ENCODE results near the gene NTHL1.

NTHL1 gene

DNA sequence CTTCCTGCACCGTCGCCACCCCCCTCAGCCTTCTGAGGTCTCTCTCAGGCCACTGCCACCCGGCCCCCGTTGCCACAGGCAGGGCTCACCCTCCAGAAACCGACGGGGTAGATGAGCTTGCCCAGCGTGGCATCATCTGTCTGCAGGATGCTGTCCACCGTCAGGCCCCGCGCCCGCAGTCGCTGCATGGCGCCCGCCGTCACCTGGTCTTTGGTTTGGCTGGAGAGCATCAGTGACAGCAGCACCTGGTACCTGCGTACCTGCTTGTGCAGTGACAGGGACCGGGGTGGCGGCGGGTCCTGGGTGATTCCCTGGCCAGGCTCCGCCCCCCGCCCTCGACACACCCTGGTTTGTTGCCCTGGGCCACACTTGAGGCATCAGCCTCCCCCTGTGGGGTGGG lies 3.1 kb downstream of the NTHL1 start:
- H2AK5ac ChIP-seq (ENCODE audit: low read length) = no peak overlapping the region

DNA sequence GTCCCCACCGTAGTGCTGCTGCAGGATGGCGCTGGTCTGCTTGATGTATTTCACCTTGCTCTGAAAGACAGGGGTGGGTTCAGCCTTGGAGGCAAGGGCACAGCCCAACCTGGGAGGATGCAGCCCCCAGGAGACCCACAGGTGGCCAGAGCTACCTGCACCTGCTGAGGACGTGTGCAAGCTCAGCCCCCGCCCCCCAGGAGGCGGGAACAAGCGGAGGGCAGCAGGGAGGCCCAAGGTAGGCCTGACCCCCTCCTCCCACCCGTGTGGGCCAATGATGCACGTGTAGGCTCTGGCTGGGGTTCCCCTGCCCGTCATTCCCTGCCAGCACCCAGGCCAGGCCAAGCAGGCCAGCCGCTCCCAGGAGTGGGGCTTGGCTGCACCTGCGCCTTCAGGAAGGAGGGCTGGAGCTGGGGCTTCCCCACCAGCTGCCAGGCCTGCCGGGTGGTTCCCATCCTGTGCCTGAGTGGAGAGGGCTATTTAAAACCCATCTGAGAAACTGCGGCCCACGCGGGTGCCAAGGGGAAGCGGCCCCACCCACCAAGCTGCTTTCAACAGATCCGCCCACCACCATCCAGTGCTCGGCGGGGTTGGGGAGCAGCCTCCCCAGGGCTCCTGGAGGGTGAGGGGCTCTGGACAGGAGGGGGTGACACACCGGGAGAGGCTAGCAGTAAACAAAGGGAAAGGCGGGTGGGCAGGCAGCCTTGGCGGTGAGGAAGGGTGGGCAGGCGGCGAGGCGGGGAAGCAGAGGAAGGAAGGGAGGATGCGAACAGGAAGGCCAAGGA lies 3.8 kb downstream of the NTHL1 start:
- H3K4ac ChIP-seq (ENCODE audit: low read depth, low read length) = no peak overlapping the region

More for the DNA sequence above, 3.1 kb downstream of the NTHL1 start:
- no peak for DNase-seq
- Histone ChIP-seq H3K18ac (ENCODE audit: low read length) (no peak overlapping the region), H3K27me3 (ENCODE audit: insufficient read depth, low read length) (no peaks in the 10 kb centered on the region), H2AFZ (ENCODE audit: insufficient read depth, low read length, poor library complexity) (no peak overlapping the region), H3K36me3 (ENCODE audit: control insufficient read depth in 1 of 2, insufficient read depth in 2 of 2, low read length in 2 of 2) (no peaks in the 10 kb centered on the region), H3K79me1 (ENCODE audit: low read length) (peaks cover 3% of the 10 kb centered on the region), H3K79me2 (ENCODE audit: control insufficient read depth, insufficient read depth, low read length, poor library complexity) (no peaks in the 10 kb centered on the region), H2BK12ac (ENCODE audit: low read length) (no peak overlapping the region), H4K91ac (ENCODE audit: low read depth, low read length) (no peak overlapping the region), H3K9ac (ENCODE audit: low read length) (no peak overlapping the region), H3K23ac (ENCODE audit: low read length) (no peak overlapping the region), H2BK5ac (ENCODE audit: low read depth, low read length, poor library complexity) (no peak overlapping the region), H3K4me1 (ENCODE audit: control insufficient read depth in 1 of 2, insufficient read depth in 2 of 2, low read length in 2 of 2) (peaks cover 11% of the 10 kb centered on the region in 2 experiments), H3K27ac (ENCODE audit: low read depth, low read length) (no peak overlapping the region), H4K12ac (ENCODE audit: low read depth, low read length) (no peak overlapping the region), H3K4ac (ENCODE audit: low read depth, low read length) (no peak overlapping the region), H4K8ac (ENCODE audit: low read depth, low read length) (no peak overlapping the region), H3K4me3 (ENCODE audit: low read depth, low read length) (no peak overlapping the region), H3K9me3 (ENCODE audit: insufficient read depth, low read depth, low read length) (peaks cover 3% of the 10 kb centered on the region), H2BK120ac (ENCODE audit: insufficient read depth, low read length, poor library complexity) (no peak overlapping the region), H3K14ac (ENCODE audit: low read length) (no peak overlapping the region), H3K4me2 (ENCODE audit: low read length) (no peak overlapping the region)
- no CpG with 5 or more reads among the region's 22 CpGs for WGBS (ENCODE audit: extremely low coverage, insufficient coverage, insufficient read length)

DNA sequence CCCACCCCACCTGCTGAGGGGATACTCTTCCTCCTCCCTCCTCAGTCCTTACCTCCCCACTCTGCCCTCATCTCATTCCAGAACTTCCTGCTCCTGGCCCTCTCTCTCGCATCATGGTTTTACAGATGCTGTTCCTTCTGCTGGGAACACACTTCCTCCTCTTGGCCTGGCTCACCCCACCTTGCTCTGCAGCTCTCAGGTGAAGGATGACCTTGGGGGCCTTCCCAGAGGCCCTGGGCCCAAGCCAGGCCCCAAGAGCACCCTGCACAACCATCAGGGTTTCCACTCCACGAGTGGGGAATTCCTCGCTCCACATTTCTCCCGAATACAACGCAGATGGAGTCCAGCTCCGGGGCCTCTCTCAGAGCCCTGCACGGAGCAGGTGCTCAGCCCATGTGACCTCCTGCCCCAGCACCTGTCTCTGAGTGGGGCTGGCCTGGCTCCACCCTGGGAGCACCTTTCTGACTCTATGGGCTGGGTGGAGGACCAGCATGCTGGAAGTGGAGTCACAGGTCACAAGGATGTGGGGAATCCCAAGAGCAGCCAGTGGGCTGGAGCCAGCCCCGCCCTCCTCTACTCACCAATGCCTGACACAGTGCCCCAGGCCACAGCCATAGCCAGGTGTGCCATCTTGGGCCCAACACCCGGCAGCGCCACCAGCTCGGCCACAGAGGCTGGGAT lies 4.5 kb downstream of the NTHL1 start:
- H2BK5ac ChIP-seq (ENCODE audit: low read depth, low read length, poor library complexity) = no peak overlapping the region
- H3K9me3 ChIP-seq (ENCODE audit: insufficient read depth, low read depth, low read length) = peaks cover 3% of the 10 kb centered on the region
- H3K4me2 ChIP-seq (ENCODE audit: low read length) = no peak overlapping the region
- no peak overlapping the region for H3K14ac ChIP-seq (ENCODE audit: low read length)
- no peak overlapping the region for H2BK12ac ChIP-seq (ENCODE audit: low read length)
- peaks cover 5% of the 10 kb centered on the region in 2 experiments for H3K4me1 ChIP-seq (ENCODE audit: control insufficient read depth in 1 of 2, insufficient read depth in 2 of 2, low read length in 2 of 2)
- peaks cover 3% of the 10 kb centered on the region for H3K79me1 ChIP-seq (ENCODE audit: low read length)
- H3K27ac ChIP-seq (ENCODE audit: low read depth, low read length) = no peak overlapping the region
- no peak overlapping the region for H3K23ac ChIP-seq (ENCODE audit: low read length)
- H4K91ac ChIP-seq (ENCODE audit: low read depth, low read length) = no peak overlapping the region
- H3K4me3 ChIP-seq (ENCODE audit: low read depth, low read length) = no peak overlapping the region
- H3K36me3 ChIP-seq (ENCODE audit: control insufficient read depth in 1 of 2, insufficient read depth in 2 of 2, low read length in 2 of 2) = peaks cover 3 to 4% of the 10 kb centered on the region in 2 experiments
- no peak overlapping the region for H2BK120ac ChIP-seq (ENCODE audit: insufficient read depth, low read length, poor library complexity)
- H3K27me3 ChIP-seq (ENCODE audit: insufficient read depth, low read length) = no peaks in the 10 kb centered on the region
- no peaks in the 10 kb centered on the region for H3K79me2 ChIP-seq (ENCODE audit: control insufficient read depth, insufficient read depth, low read length, poor library complexity)
- WGBS (ENCODE audit: extremely low coverage, insufficient coverage, insufficient read length) = no CpG with 5 or more reads among the region's 11 CpGs
- no peak overlapping the region for H4K12ac ChIP-seq (ENCODE audit: low read depth, low read length)
- H3K18ac ChIP-seq (ENCODE audit: low read length) = no peak overlapping the region
- H2AK5ac ChIP-seq (ENCODE audit: low read length) = no peak overlapping the region
- H3K9ac ChIP-seq (ENCODE audit: low read length) = no peak overlapping the region
- H4K8ac ChIP-seq (ENCODE audit: low read depth, low read length) = no peak overlapping the region
- H2AFZ ChIP-seq (ENCODE audit: insufficient read depth, low read length, poor library complexity) = no peak overlapping the region
- peak in 1 of 2 donors; percentile 14 for DNase-seq
- no peak overlapping the region for H3K4ac ChIP-seq (ENCODE audit: low read depth, low read length)

More for the DNA sequence above, 3.8 kb downstream of the NTHL1 start:
- DNase-seq = no peak
- no peaks in the 10 kb centered on the region for H3K79me2 ChIP-seq (ENCODE audit: control insufficient read depth, insufficient read depth, low read length, poor library complexity)
- peaks cover 3% of the 10 kb centered on the region for H3K79me1 ChIP-seq (ENCODE audit: low read length)
- H3K23ac ChIP-seq (ENCODE audit: low read length) = no peak overlapping the region
- no peaks in the 10 kb centered on the region for H3K27me3 ChIP-seq (ENCODE audit: insufficient read depth, low read length)
- H3K18ac ChIP-seq (ENCODE audit: low read length) = no peak overlapping the region
- no peak overlapping the region for H2BK5ac ChIP-seq (ENCODE audit: low read depth, low read length, poor library complexity)
- H3K9ac ChIP-seq (ENCODE audit: low read length) = no peak overlapping the region
- H2BK12ac ChIP-seq (ENCODE audit: low read length) = no peak overlapping the region
- no peak overlapping the region for H2BK120ac ChIP-seq (ENCODE audit: insufficient read depth, low read length, poor library complexity)
- peaks cover 3% of the 10 kb centered on the region for H3K9me3 ChIP-seq (ENCODE audit: insufficient read depth, low read depth, low read length)
- no peak overlapping the region for H3K27ac ChIP-seq (ENCODE audit: low read depth, low read length)
- WGBS (ENCODE audit: extremely low coverage, insufficient coverage, insufficient read length) = no CpG with 5 or more reads among the region's 26 CpGs
- H3K14ac ChIP-seq (ENCODE audit: low read length) = no peak overlapping the region
- no peak overlapping the region for H2AFZ ChIP-seq (ENCODE audit: insufficient read depth, low read length, poor library complexity)
- no peak overlapping the region for H4K91ac ChIP-seq (ENCODE audit: low read depth, low read length)
- H3K4me3 ChIP-seq (ENCODE audit: low read depth, low read length) = no peak overlapping the region
- H4K8ac ChIP-seq (ENCODE audit: low read depth, low read length) = no peak overlapping the region
- H3K36me3 ChIP-seq (ENCODE audit: control insufficient read depth in 1 of 2, insufficient read depth in 2 of 2, low read length in 2 of 2) = peaks cover 0 to under 1% of the 10 kb centered on the region in 2 experiments
- peaks cover 11% of the 10 kb centered on the region in 2 experiments for H3K4me1 ChIP-seq (ENCODE audit: control insufficient read depth in 1 of 2, insufficient read depth in 2 of 2, low read length in 2 of 2)
- H3K4me2 ChIP-seq (ENCODE audit: low read length) = no peak overlapping the region
- H4K12ac ChIP-seq (ENCODE audit: low read depth, low read length) = no peak overlapping the region
- no peak overlapping the region for H2AK5ac ChIP-seq (ENCODE audit: low read length)

DNA sequence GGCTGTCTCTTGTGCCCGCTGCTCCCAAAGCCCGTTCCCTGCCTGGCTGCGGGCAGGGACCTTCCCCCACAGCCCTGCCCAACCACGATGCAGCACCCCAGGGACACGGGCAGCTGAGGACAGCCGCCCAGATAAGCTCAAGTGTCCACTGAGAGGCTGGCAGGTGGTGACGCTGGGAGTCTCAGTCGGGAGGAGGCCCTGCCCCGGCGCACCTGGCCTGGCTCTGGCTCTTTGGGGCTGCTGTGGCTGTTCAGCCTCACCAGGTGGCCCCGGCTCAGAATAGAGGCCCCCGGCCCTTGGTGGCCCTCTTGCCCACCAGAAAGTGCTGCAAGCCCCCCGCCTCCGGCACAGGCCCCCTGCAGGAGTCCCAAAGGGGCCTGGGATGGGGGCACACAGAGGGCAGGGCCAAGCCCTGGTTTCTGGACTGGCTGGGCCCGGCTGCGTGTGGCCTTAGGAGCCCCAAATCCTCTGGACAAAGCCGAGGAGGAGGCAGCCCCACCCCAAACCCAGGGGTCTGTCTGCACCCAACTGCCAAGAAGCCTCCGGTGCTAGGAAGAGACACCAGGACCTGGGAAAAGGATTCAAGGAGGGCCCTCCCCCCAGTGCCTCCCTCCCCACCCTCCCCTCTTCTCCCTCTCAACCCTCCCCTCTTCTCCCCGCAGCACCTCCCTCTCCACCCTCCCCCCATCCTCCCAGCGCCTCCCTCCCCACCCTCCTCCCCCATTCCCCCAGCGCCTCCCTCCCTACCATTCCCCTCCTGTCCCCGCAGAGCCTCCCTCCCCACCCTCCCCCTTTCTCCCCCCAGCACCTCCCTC lies 5.3 kb downstream of the NTHL1 start:
- no peak overlapping the region for H3K23ac ChIP-seq (ENCODE audit: low read length)
- no peak overlapping the region for H2AFZ ChIP-seq (ENCODE audit: insufficient read depth, low read length, poor library complexity)
- no peak overlapping the region for H3K14ac ChIP-seq (ENCODE audit: low read length)
- no peak overlapping the region for H2AK5ac ChIP-seq (ENCODE audit: low read length)
- H3K79me2 ChIP-seq (ENCODE audit: control insufficient read depth, insufficient read depth, low read length, poor library complexity) = no peaks in the 10 kb centered on the region
- H2BK5ac ChIP-seq (ENCODE audit: low read depth, low read length, poor library complexity) = no peak overlapping the region
- H3K79me1 ChIP-seq (ENCODE audit: low read length) = no peaks in the 10 kb centered on the region
- H3K4ac ChIP-seq (ENCODE audit: low read depth, low read length) = no peak overlapping the region
- no peak overlapping the region for H3K9ac ChIP-seq (ENCODE audit: low read length)
- no peak overlapping the region for H4K12ac ChIP-seq (ENCODE audit: low read depth, low read length)
- H4K8ac ChIP-seq (ENCODE audit: low read depth, low read length) = no peak overlapping the region
- no peak overlapping the region for H3K4me2 ChIP-seq (ENCODE audit: low read length)
- H3K27ac ChIP-seq (ENCODE audit: low read depth, low read length) = no peak overlapping the region
- H3K18ac ChIP-seq (ENCODE audit: low read length) = no peak overlapping the region
- H3K36me3 ChIP-seq (ENCODE audit: control insufficient read depth in 1 of 2, insufficient read depth in 2 of 2, low read length in 2 of 2) = peaks cover 9 to 10% of the 10 kb centered on the region in 2 experiments
- peak overlapping the region; percentile 18 for H3K4me3 ChIP-seq (ENCODE audit: low read depth, low read length)
- no peak overlapping the region for H4K91ac ChIP-seq (ENCODE audit: low read depth, low read length)
- DNase-seq = no peak
- peaks cover 3% of the 10 kb centered on the region for H3K9me3 ChIP-seq (ENCODE audit: insufficient read depth, low read depth, low read length)
- H2BK120ac ChIP-seq (ENCODE audit: insufficient read depth, low read length, poor library complexity) = no peak overlapping the region
- peaks cover 5% of the 10 kb centered on the region in 2 experiments for H3K4me1 ChIP-seq (ENCODE audit: control insufficient read depth in 1 of 2, insufficient read depth in 2 of 2, low read length in 2 of 2)
- no peaks in the 10 kb centered on the region for H3K27me3 ChIP-seq (ENCODE audit: insufficient read depth, low read length)
- WGBS (ENCODE audit: extremely low coverage, insufficient coverage, insufficient read length) = no CpG with 5 or more reads among the region's 22 CpGs
- H2BK12ac ChIP-seq (ENCODE audit: low read length) = no peak overlapping the region

Measured in trophoblast cell (in vitro differentiated cells and primary cell).